Stimulated activated CD4-positive, alpha-beta T cell treated with anti-CD3 and anti-CD28 coated beads, Interleukin-4, amount 100 ng/mL, for 4 hours (primary cell): ENCODE results near the gene BEST2.
"Not testable (repeated sequence)": the region's sequence is repeated elsewhere in the genome, so short reads cannot be mapped to it uniquely, and the experiment has no call there.

ENCODE experiments used
- DNase-seq, 2 experiments: peaks; one replicate each; pipeline ENCODE4 v3.0.0-alpha.2; 2020

BEST2 gene

GRCh38 chr19:12788682-12789097 lies 37.1 kb downstream of the BEST2 start:
- no peak for DNase-seq

GRCh38 chr19:12789098-12789903 lies 37.7 kb downstream of the BEST2 start:
- no peak for DNase-seq

GRCh38 chr19:12789904-12790619 lies 38.5 kb downstream of the BEST2 start:
- peak; percentile 80 to 86 for DNase-seq

- no peak for DNase-seq
Measured at GRCh38 chr19:12790628-12791344, 39.2 kb downstream of the BEST2 start.

- peak; percentile 95 to 98 for DNase-seq
Measured at GRCh38 chr19:12791345-12792050, 39.9 kb downstream of the BEST2 start, which contains the start of gene JUNB. TSS of gene JUNB (plus strand) at chr19:12791486. CDS start at chr19:12791772, 286 bp downstream.

- peak; percentile 69 to 86 for DNase-seq
Measured at GRCh38 chr19:12792051-12792852, 40.7 kb downstream of the BEST2 start.

- no peak for DNase-seq
Measured at GRCh38 chr19:12792853-12793289, 41.3 kb downstream of the BEST2 start.

- peak; percentile 95 for DNase-seq
Measured at GRCh38 chr19:12793290-12794195, 42.0 kb downstream of the BEST2 start.

- no peak for DNase-seq
Measured at GRCh38 chr19:12794196-12794941, 42.8 kb downstream of the BEST2 start.

- DNase-seq: no peak
Measured at GRCh38 chr19:12794971-12795381, 43.4 kb downstream of the BEST2 start.

GRCh38 chr19:12796146-12797071 lies 44.8 kb downstream of the BEST2 start:
- DNase-seq: peak; percentile 68 to 69

- no peak for DNase-seq
Measured at GRCh38 chr19:12797141-12797587, 45.6 kb downstream of the BEST2 start.

GRCh38 chr19:12797607-12798006 lies 46.0 kb downstream of the BEST2 start:
- DNase-seq: not testable (repeated sequence)

- no peak for DNase-seq
Measured at GRCh38 chr19:12799742-12800465, 48.3 kb downstream of the BEST2 start.

- no peak for DNase-seq
Measured at GRCh38 chr19:12800466-12800770, 48.8 kb downstream of the BEST2 start.

- no peak for DNase-seq
Measured at GRCh38 chr19:12800923-12801465, 49.4 kb downstream of the BEST2 start.

- DNase-seq: peak; percentile 57 to 79
Measured at GRCh38 chr19:12801466-12802266, 50.1 kb downstream of the BEST2 start, which contains the start of the genes PRDX2 and THSD8. TSS of gene PRDX2 (minus strand) at chr19:12801800. CDS start at chr19:12801261, 539 bp downstream. TSS of gene THSD8 (plus strand) at chr19:12802069. CDS start at chr19:12802072, 3 bp downstream.
